22Rv1 (cell line): ENCODE data around the gene GMPR2.
"Not testable (repeated sequence)": the region's sequence is repeated elsewhere in the genome, so short reads cannot be mapped to it uniquely, and the experiment has no call there.

Source experiments
- ZFX ChIP-seq: fragments of 450-650 bp; IDR thresholded peaks from 2 replicates; pipeline ENCODE4 v1.6.1; 2017; ENCODE audit warnings: antibody characterized with exemption, borderline replicate concordance
- TF ChIP-seq, protein P1 (sequence below): fragments of 450-650 bp; IDR thresholded peaks from 2 replicates; pipeline ENCODE4 v1.5.1; 2017; ENCODE audit warnings: mild to moderate bottlenecking

DNA sequence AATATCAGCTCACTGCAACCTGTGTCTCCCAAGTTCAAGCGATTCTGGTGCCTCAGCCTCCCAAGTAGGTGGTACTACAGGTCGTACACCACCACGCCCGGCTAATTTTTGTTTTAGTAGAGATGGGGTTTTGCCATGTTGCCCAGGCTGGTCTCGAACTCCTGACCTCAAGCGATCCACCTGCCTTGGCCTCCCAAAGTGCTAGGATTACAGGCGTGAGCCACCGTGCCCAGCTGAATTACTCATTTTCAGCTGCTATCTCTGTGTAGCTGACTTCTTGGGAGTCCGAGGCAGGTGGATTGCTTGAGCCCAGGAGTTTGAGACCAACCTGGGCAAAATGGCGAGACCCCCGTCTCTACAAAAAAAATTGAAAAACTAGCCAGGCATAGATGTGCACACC is 12.6 kb downstream of the GMPR2 start:
- TF ChIP-seq, protein P1, sequence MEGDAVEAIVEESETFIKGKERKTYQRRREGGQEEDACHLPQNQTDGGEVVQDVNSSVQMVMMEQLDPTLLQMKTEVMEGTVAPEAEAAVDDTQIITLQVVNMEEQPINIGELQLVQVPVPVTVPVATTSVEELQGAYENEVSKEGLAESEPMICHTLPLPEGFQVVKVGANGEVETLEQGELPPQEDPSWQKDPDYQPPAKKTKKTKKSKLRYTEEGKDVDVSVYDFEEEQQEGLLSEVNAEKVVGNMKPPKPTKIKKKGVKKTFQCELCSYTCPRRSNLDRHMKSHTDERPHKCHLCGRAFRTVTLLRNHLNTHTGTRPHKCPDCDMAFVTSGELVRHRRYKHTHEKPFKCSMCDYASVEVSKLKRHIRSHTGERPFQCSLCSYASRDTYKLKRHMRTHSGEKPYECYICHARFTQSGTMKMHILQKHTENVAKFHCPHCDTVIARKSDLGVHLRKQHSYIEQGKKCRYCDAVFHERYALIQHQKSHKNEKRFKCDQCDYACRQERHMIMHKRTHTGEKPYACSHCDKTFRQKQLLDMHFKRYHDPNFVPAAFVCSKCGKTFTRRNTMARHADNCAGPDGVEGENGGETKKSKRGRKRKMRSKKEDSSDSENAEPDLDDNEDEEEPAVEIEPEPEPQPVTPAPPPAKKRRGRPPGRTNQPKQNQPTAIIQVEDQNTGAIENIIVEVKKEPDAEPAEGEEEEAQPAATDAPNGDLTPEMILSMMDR = not testable (repeated sequence)
- not testable (repeated sequence) for TF ChIP-seq ZFX
